ENCODE measurements around the gene KRT33A.
"Not testable (repeated sequence)": the region's sequence is repeated elsewhere in the genome, so short reads cannot be mapped to it uniquely, and the experiment has no call there.

The KRT33A gene

GRCh38 chr17:41380091-41380490 is 29.5 kb upstream of the KRT33A start:
- H3K4me1 Mint-ChIP-seq: peaks cover 23% of the 10 kb centered on the region
- H3K36me3 Mint-ChIP-seq, H3K27ac Mint-ChIP-seq, H3K4me3 Mint-ChIP-seq, H3K27me3 Mint-ChIP-seq, H3K9me3 Mint-ChIP-seq: not testable (repeated sequence)

GRCh38 chr17:41377546-41377945 is 26.9 kb upstream of the KRT33A start:
- peaks cover 2% of the 10 kb centered on the region for H3K36me3 Mint-ChIP-seq
- H3K27me3 Mint-ChIP-seq: no peaks in the 10 kb centered on the region
- H3K9me3 Mint-ChIP-seq: peaks cover 6% of the 10 kb centered on the region
- H3K4me1 Mint-ChIP-seq: peaks cover 23% of the 10 kb centered on the region
- H3K4me3 Mint-ChIP-seq: no peak overlapping the region
- no peak overlapping the region for H3K27ac Mint-ChIP-seq

GRCh38 chr17:41369713-41370112 is 19.1 kb upstream of the KRT33A start, which contains the start of gene KRT33B:
Gene KRT33B, minus strand, starts transcription at chr17:41369813. Its CDS starts 63 bp downstream, at chr17:41369750.
- no peak within 1 kb of the TSS for H3K27ac Mint-ChIP-seq
- no peak within 1 kb of the TSS for H3K4me3 Mint-ChIP-seq

GRCh38 chr17:41369023-41369422 is 18.4 kb upstream of the KRT33A start:
- Mint-ChIP-seq H3K9me3 (no peaks in the 10 kb centered on the region), H3K4me1 (peaks cover 16% of the 10 kb centered on the region), H3K27me3 (no peaks in the 10 kb centered on the region), H3K36me3 (no peaks in the 10 kb centered on the region), H3K27ac (no peak overlapping the region), H3K4me3 (no peak overlapping the region)

More at GRCh38 chr17:41369713-41370112, 19.1 kb upstream of the KRT33A start, which contains the start of gene KRT33B:
- Mint-ChIP-seq H3K4me1 (peaks cover 13% of the 10 kb centered on the region), H3K36me3 (no peaks in the 10 kb centered on the region), H3K9me3 (peaks cover 6% of the 10 kb centered on the region), H3K27me3 (no peaks in the 10 kb centered on the region)

- Mint-ChIP-seq H3K36me3 (no peaks in the 10 kb centered on the region), H3K9me3 (no peaks in the 10 kb centered on the region), H3K27me3 (no peaks in the 10 kb centered on the region), H3K4me1 (peaks cover 20% of the 10 kb centered on the region), H3K27ac (no peak overlapping the region), H3K4me3 (no peak overlapping the region)
These were observed 16.9 kb upstream of the KRT33A start for GRCh38 chr17:41367426-41368075.

GRCh38 chr17:41366070-41366469 is 15.4 kb upstream of the KRT33A start:
- Mint-ChIP-seq H3K4me1 (peaks cover 18% of the 10 kb centered on the region), H3K36me3 (no peaks in the 10 kb centered on the region), H3K4me3 (no peak overlapping the region), H3K9me3 (no peaks in the 10 kb centered on the region), H3K27me3 (no peaks in the 10 kb centered on the region), H3K27ac (no peak overlapping the region)

GRCh38 chr17:41363881-41364280 is 13.3 kb upstream of the KRT33A start:
- H3K27ac Mint-ChIP-seq: no peak overlapping the region
- no peaks in the 10 kb centered on the region for H3K36me3 Mint-ChIP-seq
- no peaks in the 10 kb centered on the region for H3K27me3 Mint-ChIP-seq
- no peak overlapping the region for H3K4me3 Mint-ChIP-seq
- no peaks in the 10 kb centered on the region for H3K9me3 Mint-ChIP-seq
- peaks cover 11% of the 10 kb centered on the region for H3K4me1 Mint-ChIP-seq

- no peaks in the 10 kb centered on the region for H3K27me3 Mint-ChIP-seq
- peaks cover 2% of the 10 kb centered on the region for H3K36me3 Mint-ChIP-seq
These were observed 9.8 kb upstream of the KRT33A start for GRCh38 chr17:41360296-41360995.

GRCh38 chr17:41354536-41354935 is 3.9 kb upstream of the KRT33A start:
- Mint-ChIP-seq H3K9me3 (peaks cover 4% of the 10 kb centered on the region), H3K4me1 (peaks cover 12% of the 10 kb centered on the region), H3K27me3 (no peaks in the 10 kb centered on the region), H3K4me3 (no peak overlapping the region), H3K36me3 (peaks cover 2% of the 10 kb centered on the region), H3K27ac (no peak overlapping the region)

More at GRCh38 chr17:41360296-41360995, 9.8 kb upstream of the KRT33A start:
- Mint-ChIP-seq H3K4me1 (peaks cover 7% of the 10 kb centered on the region), H3K4me3 (no peak overlapping the region), H3K27ac (no peak overlapping the region), H3K9me3 (peaks cover 4% of the 10 kb centered on the region)

GRCh38 chr17:41352597-41353366 is 2.2 kb upstream of the KRT33A start:
- H3K4me1 Mint-ChIP-seq: peaks cover 12% of the 10 kb centered on the region
- H3K9me3 Mint-ChIP-seq: peaks cover 4% of the 10 kb centered on the region
- H3K27me3 Mint-ChIP-seq: no peaks in the 10 kb centered on the region
- peaks cover 2% of the 10 kb centered on the region for H3K36me3 Mint-ChIP-seq
- no peak overlapping the region for H3K4me3 Mint-ChIP-seq
- H3K27ac Mint-ChIP-seq: no peak overlapping the region

GRCh38 chr17:41351177-41351576 is 549 bp upstream of the KRT33A start:
- no peaks in the 10 kb centered on the region for H3K27me3 Mint-ChIP-seq
- peaks cover 12% of the 10 kb centered on the region for H3K4me1 Mint-ChIP-seq
- H3K9me3 Mint-ChIP-seq: no peaks in the 10 kb centered on the region
- no peak overlapping the region for H3K27ac Mint-ChIP-seq
- H3K36me3 Mint-ChIP-seq: no peaks in the 10 kb centered on the region
- no peak overlapping the region for H3K4me3 Mint-ChIP-seq

- H3K4me1 Mint-ChIP-seq: peaks cover 17% of the 10 kb centered on the region
- H3K4me3 Mint-ChIP-seq: no peak overlapping the region
- H3K36me3 Mint-ChIP-seq: peaks cover 3% of the 10 kb centered on the region
- H3K27ac Mint-ChIP-seq: no peak overlapping the region
- peaks cover 4% of the 10 kb centered on the region for H3K9me3 Mint-ChIP-seq
- no peaks in the 10 kb centered on the region for H3K27me3 Mint-ChIP-seq
These were observed 2.5 kb downstream of the KRT33A start for GRCh38 chr17:41347869-41348760.

- H3K36me3 Mint-ChIP-seq, H3K27ac Mint-ChIP-seq, H3K9me3 Mint-ChIP-seq, H3K27me3 Mint-ChIP-seq, H3K4me3 Mint-ChIP-seq: not testable (repeated sequence)
- H3K4me1 Mint-ChIP-seq: peaks cover 24% of the 10 kb centered on the region
These were observed 4.2 kb downstream of the KRT33A start for GRCh38 chr17:41346421-41346820.

GRCh38 chr17:41345992-41346391 is 4.6 kb downstream of the KRT33A start:
- peaks cover 8% of the 10 kb centered on the region for H3K36me3 Mint-ChIP-seq
- H3K27ac Mint-ChIP-seq: no peak overlapping the region
- peaks cover 6% of the 10 kb centered on the region for H3K9me3 Mint-ChIP-seq

GRCh38 chr17:41343029-41343428 is 7.6 kb downstream of the KRT33A start:
- peak overlapping the region; percentile 8 for H3K4me3 Mint-ChIP-seq
- no peaks in the 10 kb centered on the region for H3K27me3 Mint-ChIP-seq
- H3K36me3 Mint-ChIP-seq: peaks cover 8% of the 10 kb centered on the region
- H3K27ac Mint-ChIP-seq: no peak overlapping the region
- peaks cover 55% of the 10 kb centered on the region for H3K4me1 Mint-ChIP-seq
- peaks cover 6% of the 10 kb centered on the region for H3K9me3 Mint-ChIP-seq

More at GRCh38 chr17:41345992-41346391, 4.6 kb downstream of the KRT33A start:
- peaks cover 26% of the 10 kb centered on the region for H3K4me1 Mint-ChIP-seq
- no peaks in the 10 kb centered on the region for H3K27me3 Mint-ChIP-seq
- no peak overlapping the region for H3K4me3 Mint-ChIP-seq

Measured in activated naive CD4-positive, alpha-beta T cell treated with anti-CD3 and anti-CD28 coated beads, Interleukin-2, amount 50 U/mL, for 24 hours (primary cell).